Fibroblast of the aortic adventitia (primary cell): Measurements from ENCODE around the gene NOL4L. TPM values are rescaled to one million over a fixed set of nuclear protein-coding genes. Genes with fewer than 3 reads are reported as not detected.

Source experiments
- DNase-seq: peaks from one replicate; pipeline ENCODE4 v3.0.0-alpha.2; 2010; ENCODE audit warnings: low read depth
- H3K4me3 ChIP-seq: 2 replicates; pipeline ENCODE4 v1.5.1; 2011; ENCODE audit warnings: low read depth, mild to moderate bottlenecking, control low read depth, low read length, moderate library complexity
- CTCF ChIP-seq: IDR thresholded peaks from 2 replicates; pipeline ENCODE4 v1.5.1; 2011; ENCODE audit warnings: mild to moderate bottlenecking, low read length, control low read depth, inconsistent platforms; ENCODE audit not compliant: insufficient read depth
- total RNA-seq: library from RNA; depleted of rRNA; stranded (reverse); fragments of >200 nt; gene quantifications from 2 replicates; pipeline ENCODE4 v1.2.3, GENCODE V29; 2012; ENCODE audit warnings: low replicate concordance

NOL4L gene
- total RNA-seq, 1 donor, result 4.5 TPM

GRCh38 chr20:32442630-32443373 lies 142.3 kb downstream of the NOL4L start:
- no peak for TF ChIP-seq CTCF

GRCh38 chr20:32441638-32442037 lies 143.5 kb downstream of the NOL4L start:
- no peak for TF ChIP-seq CTCF
- no peak for DNase-seq
- H3K4me3 ChIP-seq, result no peak overlapping the region

More at GRCh38 chr20:32442630-32443373, 142.3 kb downstream of the NOL4L start:
- DNase-seq, result no peak
- H3K4me3 ChIP-seq, result no peak overlapping the region

- H3K4me3 ChIP-seq, result no peak overlapping the region
- TF ChIP-seq CTCF, result no peak
- no peak for DNase-seq
Observed at GRCh38 chr20:32440758-32441078, 144.4 kb downstream of the NOL4L start.

- no peak overlapping the region for H3K4me3 ChIP-seq
- no peak for DNase-seq
- TF ChIP-seq CTCF, result no peak
Observed at GRCh38 chr20:32440069-32440757, 144.9 kb downstream of the NOL4L start.

GRCh38 chr20:32439132-32439829 lies 145.9 kb downstream of the NOL4L start:
- peak; percentile 86 for DNase-seq
- H3K4me3 ChIP-seq, result no peak overlapping the region
- TF ChIP-seq CTCF, result peak; percentile 42

GRCh38 chr20:32438331-32438858 lies 146.7 kb downstream of the NOL4L start:
- no peak for TF ChIP-seq CTCF
- DNase-seq, result no peak
- H3K4me3 ChIP-seq, result no peak overlapping the region
